Thyroid gland (tissue), 4 donors: Measurements from ENCODE around the gene MAL.

Source experiments
- CTCF ChIP-seq, 6 experiments: fragments of 200-600 bp in 3 of 6; fragments of 450-650 bp in 3 of 6; sonication (generic) in 3 of 6; IDR thresholded peaks; one replicate each; pipeline ENCODE4 v1.5.1; 2016 to 2019; ENCODE audit warnings: antibody characterized with exemption in 6 of 6, mild to moderate bottlenecking in 2 of 6, inconsistent platforms in 1 of 6, moderate library complexity in 1 of 6
- POLR2A ChIP-seq, 2 donors: fragments of 450-650 bp; IDR thresholded peaks; one replicate each; pipeline ENCODE4 v1.6.1; 2017; ENCODE audit warnings: antibody characterized with exemption in 2 of 2, mild to moderate bottlenecking in 2 of 2, moderate library complexity in 1 of 2

- TF ChIP-seq CTCF (IDR thresholded peaks at IDR 0.05) (no peak), POLR2A (IDR thresholded peaks at IDR 0.05) (no peak)
These were observed 18.4 kb upstream of the MAL start for GRCh38 chr2:95007031-95007609.
